Fibroblast of villous mesenchyme (primary cell): ENCODE data around the gene USP10. TPM values are rescaled to one million over a fixed set of nuclear protein-coding genes. Genes with fewer than 3 reads are reported as not detected.

Experiments
- DNase-seq: peaks from one replicate; pipeline ENCODE4 v3.0.0-alpha.2; 2010; ENCODE audit warnings: low read depth
- H3K4me3 ChIP-seq: 2 replicates; pipeline ENCODE4 v1.5.1; 2011; ENCODE audit warnings: low read depth, mild to moderate bottlenecking, low read length
- total RNA-seq: library from RNA; depleted of rRNA; stranded (reverse); fragments of >200 nt; gene quantifications from 2 replicates; pipeline ENCODE4 v1.2.3, GENCODE V29; 2012
- TF ChIP-seq, protein P1 (sequence below): IDR thresholded peaks from 2 replicates; pipeline ENCODE4 v1.5.1; 2012; ENCODE audit warnings: low read depth, mild to moderate bottlenecking, low read length; ENCODE audit not compliant: insufficient read depth

Gene USP10
- total RNA-seq, 1 donor, result 65.2 TPM

DNA sequence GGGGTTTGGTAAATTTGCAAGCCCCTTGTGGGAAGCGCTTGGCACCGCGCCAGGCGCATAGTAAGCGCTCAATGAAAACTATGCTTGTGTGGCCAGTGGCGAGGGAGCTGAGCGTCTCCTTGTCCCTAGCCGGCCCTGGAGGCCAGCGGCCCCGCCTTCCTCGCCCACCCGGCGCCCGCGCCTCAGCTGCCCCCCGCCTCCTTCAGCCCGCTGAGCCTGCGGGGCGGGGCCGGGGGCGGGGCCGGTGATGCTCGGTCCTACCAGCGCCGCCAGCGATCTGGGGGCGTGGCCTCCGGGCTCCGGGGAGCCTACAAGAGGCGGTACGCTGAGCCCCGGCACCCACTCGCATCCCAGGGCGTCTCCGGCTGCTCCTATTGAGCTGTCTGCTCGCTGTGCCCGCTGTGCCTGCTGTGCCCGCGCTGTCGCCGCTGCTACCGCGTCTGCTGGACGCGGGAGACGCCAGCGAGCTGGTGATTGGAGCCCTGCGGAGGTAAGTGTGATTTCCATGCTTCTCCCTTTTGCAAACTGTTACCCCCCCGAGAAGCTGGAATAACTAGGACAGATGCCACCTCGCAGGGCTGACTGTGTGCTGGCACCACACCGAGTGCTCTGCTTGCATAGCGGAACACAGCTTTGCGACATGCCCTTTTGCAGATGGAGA lies 120.0 kb downstream of the USP10 start, which contains the start of gene CRISPLD2:
TSS of gene CRISPLD2 (plus strand) at position 342 of the 661 bp plus-strand sequence. CDS start 18,511 bp downstream, outside the sequence.
- TF ChIP-seq, protein P1, sequence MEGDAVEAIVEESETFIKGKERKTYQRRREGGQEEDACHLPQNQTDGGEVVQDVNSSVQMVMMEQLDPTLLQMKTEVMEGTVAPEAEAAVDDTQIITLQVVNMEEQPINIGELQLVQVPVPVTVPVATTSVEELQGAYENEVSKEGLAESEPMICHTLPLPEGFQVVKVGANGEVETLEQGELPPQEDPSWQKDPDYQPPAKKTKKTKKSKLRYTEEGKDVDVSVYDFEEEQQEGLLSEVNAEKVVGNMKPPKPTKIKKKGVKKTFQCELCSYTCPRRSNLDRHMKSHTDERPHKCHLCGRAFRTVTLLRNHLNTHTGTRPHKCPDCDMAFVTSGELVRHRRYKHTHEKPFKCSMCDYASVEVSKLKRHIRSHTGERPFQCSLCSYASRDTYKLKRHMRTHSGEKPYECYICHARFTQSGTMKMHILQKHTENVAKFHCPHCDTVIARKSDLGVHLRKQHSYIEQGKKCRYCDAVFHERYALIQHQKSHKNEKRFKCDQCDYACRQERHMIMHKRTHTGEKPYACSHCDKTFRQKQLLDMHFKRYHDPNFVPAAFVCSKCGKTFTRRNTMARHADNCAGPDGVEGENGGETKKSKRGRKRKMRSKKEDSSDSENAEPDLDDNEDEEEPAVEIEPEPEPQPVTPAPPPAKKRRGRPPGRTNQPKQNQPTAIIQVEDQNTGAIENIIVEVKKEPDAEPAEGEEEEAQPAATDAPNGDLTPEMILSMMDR, result no peak
- peak; percentile 92 for DNase-seq
- peak within 1 kb of the TSS; percentile 96 for H3K4me3 ChIP-seq

DNA sequence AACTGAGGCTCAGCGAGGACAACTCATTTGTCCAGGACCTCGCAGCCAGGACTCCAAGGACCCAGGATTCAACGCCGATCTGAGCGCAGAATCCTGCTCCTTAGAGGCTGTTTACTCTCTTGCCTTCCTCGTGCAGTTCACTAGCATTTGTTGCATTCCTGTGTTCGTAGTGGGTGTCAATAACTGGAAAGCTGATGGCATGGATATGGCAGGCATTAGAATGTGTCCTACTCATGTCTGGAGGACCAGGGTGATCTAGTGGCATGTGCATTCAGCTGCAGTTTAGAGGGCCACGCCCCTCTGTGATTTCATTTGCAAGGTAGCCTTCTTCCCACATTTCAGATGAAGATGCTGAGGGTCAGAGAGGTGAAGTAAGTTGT lies 120.5 kb downstream of the USP10 start:
- TF ChIP-seq, protein P1, result no peak
- peak overlapping the region; percentile 96 for H3K4me3 ChIP-seq
- peak; percentile 33 for DNase-seq

DNA sequence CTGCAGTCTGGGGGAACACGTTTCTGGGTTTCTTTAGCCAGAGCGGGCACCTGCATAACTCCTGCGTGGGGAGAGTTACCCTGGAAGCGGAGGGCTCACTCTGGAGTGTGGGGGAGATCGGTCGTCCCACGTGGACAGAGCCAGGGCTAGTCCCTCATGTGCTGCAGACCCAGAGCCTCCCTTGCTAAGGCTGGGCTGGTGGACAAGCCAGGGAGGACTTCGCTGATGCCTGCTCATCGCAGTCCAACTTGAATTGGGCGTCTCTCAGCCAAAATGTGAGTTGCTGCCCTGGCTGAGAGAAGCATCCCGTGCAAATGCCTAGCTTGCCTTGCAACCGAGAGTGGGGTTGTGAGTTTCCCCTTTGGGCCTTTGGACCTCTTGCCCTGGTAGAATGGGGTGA lies 121.0 kb downstream of the USP10 start:
- TF ChIP-seq, protein P1, result no peak
- peak overlapping the region; percentile 96 for H3K4me3 ChIP-seq
- DNase-seq, result peak; percentile 27

DNA sequence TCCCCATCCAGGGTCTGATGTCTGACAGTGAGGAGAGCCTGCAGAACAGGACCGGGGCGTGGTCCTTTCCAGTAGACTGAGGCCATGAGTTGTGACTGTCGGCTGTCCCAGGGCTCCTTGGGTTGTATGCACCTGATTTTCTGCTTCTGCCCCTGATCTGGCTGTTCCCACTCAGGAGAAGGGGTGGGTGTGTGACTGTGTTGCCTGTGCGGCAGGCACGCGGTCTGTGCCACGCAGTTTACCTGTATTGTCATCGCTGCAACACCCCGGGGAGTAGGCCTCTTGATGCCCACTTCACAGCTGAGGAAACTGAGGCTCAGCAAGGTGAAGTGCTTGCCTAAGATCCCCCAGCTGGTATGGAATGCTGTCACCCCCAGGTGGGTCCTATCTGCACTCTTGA lies 121.4 kb downstream of the USP10 start:
- DNase-seq, result peak; percentile 24
- peak overlapping the region; percentile 96 for H3K4me3 ChIP-seq
- TF ChIP-seq, protein P1, result no peak

DNA sequence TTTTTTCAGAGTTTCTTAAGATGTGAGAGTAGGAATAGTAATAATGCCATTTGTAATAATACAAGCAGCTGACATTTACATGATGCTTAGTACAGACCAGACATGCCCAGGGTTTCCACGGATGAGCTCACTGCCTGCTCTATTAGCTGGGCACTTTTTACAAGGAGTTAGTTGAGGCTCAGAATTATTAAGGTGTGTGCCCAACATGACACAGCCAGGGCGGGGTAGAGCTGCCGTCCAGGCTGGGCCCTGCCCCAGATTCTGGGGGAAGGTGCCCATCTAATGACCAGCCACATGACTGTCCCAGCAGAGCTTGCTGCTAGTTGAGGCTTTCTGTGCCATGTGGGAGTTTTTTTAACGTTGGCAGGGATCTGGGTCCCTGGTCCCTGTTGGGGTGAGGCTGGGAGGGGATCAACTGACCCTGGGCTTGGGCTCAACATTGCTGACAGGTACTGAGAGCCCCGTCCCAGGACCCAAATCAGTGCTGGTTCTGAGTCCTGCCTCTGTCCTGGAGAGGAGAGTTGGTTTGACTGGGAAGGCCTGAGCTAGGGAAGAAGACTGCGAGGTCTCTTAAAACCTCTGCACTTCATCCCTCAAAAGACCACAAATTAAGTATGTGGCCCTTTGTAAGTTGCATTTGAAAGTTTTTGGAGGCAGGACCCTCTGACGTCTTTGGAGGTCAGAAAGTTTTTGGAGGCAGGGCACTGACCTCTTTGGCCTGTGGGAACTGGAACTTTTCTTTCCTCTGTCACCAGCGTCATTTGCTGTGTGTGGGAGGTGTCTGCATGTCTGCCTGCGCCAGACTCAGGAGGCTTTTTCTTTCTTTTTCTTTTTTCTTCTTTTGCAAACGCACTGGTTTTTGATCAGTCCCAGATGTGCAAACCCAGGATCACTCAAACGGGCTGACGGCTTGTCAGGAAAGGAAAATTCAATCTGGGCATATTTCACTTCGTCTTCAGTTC lies 122.2 kb downstream of the USP10 start:
- H3K4me3 ChIP-seq, result peak overlapping the region; percentile 96
- peak; percentile 90 for DNase-seq
- TF ChIP-seq, protein P1, result no peak

DNA sequence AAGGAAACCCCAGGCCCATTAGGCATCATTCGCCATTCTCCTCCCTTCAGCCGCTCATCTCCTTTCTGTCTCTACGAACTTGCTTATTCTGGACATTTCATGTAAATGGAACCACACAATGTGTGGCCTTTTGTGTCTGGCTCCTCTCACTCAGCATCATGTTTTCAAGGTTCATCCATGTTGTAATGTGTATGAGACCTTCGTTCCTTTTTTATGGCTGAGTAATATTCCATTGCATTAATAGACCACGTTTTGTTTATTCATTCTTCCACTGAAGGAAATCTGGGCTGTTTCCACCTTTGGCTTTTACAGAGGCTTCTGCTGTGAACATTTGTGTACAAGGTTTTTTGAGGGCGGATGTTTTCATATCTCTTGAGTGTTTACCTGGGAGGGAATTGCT lies 123.2 kb downstream of the USP10 start:
- peak overlapping the region; percentile 96 for H3K4me3 ChIP-seq
- TF ChIP-seq, protein P1, result no peak
- peak; percentile 46 for DNase-seq
